ENCODE measurements around the gene PCDH11Y. TPM values are rescaled to one million over a fixed set of nuclear protein-coding genes. Genes with fewer than 3 reads are reported as not detected.
"Not testable (repeated sequence)": the region's sequence is repeated elsewhere in the genome, so short reads cannot be mapped to it uniquely, and the experiment has no call there.

PCDH11Y gene
- total RNA-seq, result not detected in 2 replicates

- not testable (repeated sequence) for DNase-seq (ENCODE audit: low read depth in 2 of 2)
Measured at GRCh38 chrY:5000057-5000456, at the start of gene PCDH11Y. Gene PCDH11Y, plus strand, starts transcription at chrY:5000296. Its CDS starts 56,804 bp downstream, at chrY:5057100.

- DNase-seq (ENCODE audit: low read depth in 2 of 2), result not testable (repeated sequence)
Measured at GRCh38 chrY:4967894-4968293, 32.2 kb upstream of the PCDH11Y start.

GRCh38 chrY:4991743-4992400 is 8.2 kb upstream of the PCDH11Y start:
- not testable (repeated sequence) for DNase-seq (ENCODE audit: low read depth in 2 of 2)

GRCh38 chrY:4994892-4995291 is 5.2 kb upstream of the PCDH11Y start:
- DNase-seq (ENCODE audit: low read depth in 2 of 2), result not testable (repeated sequence)

- not testable (repeated sequence) for DNase-seq (ENCODE audit: low read depth in 2 of 2)
Measured at GRCh38 chrY:5002476-5003184, 2.5 kb downstream of the PCDH11Y start.

GRCh38 chrY:5038972-5039523 is 39.0 kb downstream of the PCDH11Y start:
- DNase-seq (ENCODE audit: low read depth in 2 of 2), result not testable (repeated sequence)

- DNase-seq (ENCODE audit: low read depth in 2 of 2), result not testable (repeated sequence)
Measured at GRCh38 chrY:5083017-5083416, 82.9 kb downstream of the PCDH11Y start.

- not testable (repeated sequence) for DNase-seq (ENCODE audit: low read depth in 2 of 2)
Measured at GRCh38 chrY:5182998-5183397, 182.9 kb downstream of the PCDH11Y start.

- not testable (repeated sequence) for DNase-seq (ENCODE audit: low read depth in 2 of 2)
Measured at GRCh38 chrY:5215116-5215515, 215.0 kb downstream of the PCDH11Y start.

GRCh38 chrY:5324931-5325330 is 324.8 kb downstream of the PCDH11Y start:
- not testable (repeated sequence) for DNase-seq (ENCODE audit: low read depth in 2 of 2)

- DNase-seq (ENCODE audit: low read depth in 2 of 2), result not testable (repeated sequence)
Measured at GRCh38 chrY:5342220-5342619, 342.1 kb downstream of the PCDH11Y start.

GRCh38 chrY:5543705-5544104 is 543.6 kb downstream of the PCDH11Y start:
- DNase-seq (ENCODE audit: low read depth in 2 of 2), result not testable (repeated sequence)

- not testable (repeated sequence) for DNase-seq (ENCODE audit: low read depth in 2 of 2)
Measured at GRCh38 chrY:5638589-5638988, 638.5 kb downstream of the PCDH11Y start.

- not testable (repeated sequence) for DNase-seq (ENCODE audit: low read depth in 2 of 2)
Measured at GRCh38 chrY:5679265-5679664, 679.2 kb downstream of the PCDH11Y start.

GRCh38 chrY:5708727-5709126 is 708.6 kb downstream of the PCDH11Y start:
- DNase-seq (ENCODE audit: low read depth in 2 of 2), result not testable (repeated sequence)

- DNase-seq (ENCODE audit: low read depth in 2 of 2), result not testable (repeated sequence)
Measured at GRCh38 chrY:5709788-5710381, 709.8 kb downstream of the PCDH11Y start.

GRCh38 chrY:5761403-5761802 is 761.3 kb downstream of the PCDH11Y start:
- not testable (repeated sequence) for DNase-seq (ENCODE audit: low read depth in 2 of 2)

- DNase-seq (ENCODE audit: low read depth in 2 of 2), result not testable (repeated sequence)
Measured at GRCh38 chrY:5776485-5776884, 776.4 kb downstream of the PCDH11Y start.
